ENCODE data around the gene FBXW8.
A peak's percentile ranks its signal among the peaks of the same experiment; 100 is the strongest.

GRCh38 chr12:117046861-117047530, 136.2 kb downstream of the FBXW8 start:
- TF ChIP-seq EP300 (IDR thresholded peaks at IDR 0.05) (no peak), TP53 (CRISPR knock-in tag; IDR thresholded peaks at IDR 0.05) (no peak), CTCF (IDR thresholded peaks at IDR 0.05) (no peak), ESRRA (IDR thresholded peaks at IDR 0.05; ENCODE audit: borderline replicate concordance, low read length) (peak; percentile 81), JUN (IDR thresholded peaks at IDR 0.05) (no peak)
